GM20000 (cell line): ENCODE results near the gene FAM234A.

Experiments
- DNase-seq: peaks from one replicate; pipeline ENCODE4 v3.0.0; 2012; ENCODE audit warnings: low spot score
- CTCF ChIP-seq: IDR thresholded peaks from 2 replicates; pipeline ENCODE4 v1.5.1; 2012; ENCODE audit warnings: mild to moderate bottlenecking, control low read depth; ENCODE audit errors: extremely low read depth, missing control alignments

The FAM234A gene

DNA sequence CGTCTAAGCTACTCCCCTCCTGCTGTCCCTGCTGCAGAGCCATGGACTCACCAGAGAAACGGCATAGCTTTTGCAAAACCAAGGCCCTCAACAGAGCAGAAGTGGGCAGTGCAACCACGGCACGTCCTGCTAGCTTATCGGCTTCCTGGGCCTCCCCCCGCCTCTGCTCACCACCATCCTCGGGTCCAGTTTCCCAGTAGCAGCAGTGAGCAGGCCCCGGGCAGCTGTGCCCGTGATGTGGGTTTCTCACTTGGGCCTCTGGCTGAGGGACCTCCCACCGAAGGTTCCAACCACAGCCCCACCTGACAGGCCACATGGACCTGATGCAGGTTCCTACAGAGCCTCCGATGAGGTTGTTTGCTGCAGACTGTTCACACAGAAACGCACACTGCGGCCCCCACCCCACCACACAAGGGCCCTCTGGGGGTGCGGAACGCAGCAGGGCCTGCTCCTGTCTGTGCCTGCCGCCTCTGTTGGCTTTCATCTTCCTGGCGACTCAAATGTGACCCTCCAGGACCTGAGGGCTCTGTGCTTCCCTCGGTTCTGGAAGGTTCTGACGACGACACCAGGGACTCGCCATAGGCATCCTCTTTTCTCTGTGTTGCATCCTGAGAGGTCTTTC, 73.2 kb downstream of the FAM234A start:
- DNase-seq = no peak
- no peak for TF ChIP-seq CTCF

DNA sequence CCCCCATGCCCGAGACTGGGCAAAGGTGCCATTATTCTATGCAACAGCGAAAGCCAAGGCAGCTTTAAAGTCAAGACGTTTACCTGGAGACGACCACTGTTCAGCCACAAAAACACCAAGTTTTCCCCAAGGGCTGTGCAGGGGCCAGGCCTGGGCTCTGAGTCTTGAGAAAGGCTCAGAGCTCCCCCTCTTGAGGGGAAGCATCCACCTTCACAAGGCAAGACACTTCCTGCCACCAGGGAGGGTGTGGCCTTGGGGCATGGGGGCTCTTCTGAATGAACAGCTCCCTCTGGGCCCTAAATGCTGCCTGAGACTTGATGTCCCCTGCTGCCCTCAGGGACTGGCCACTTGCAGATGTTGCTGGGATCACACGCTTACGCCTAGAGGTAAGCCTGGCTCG, 74.9 kb downstream of the FAM234A start:
- TF ChIP-seq CTCF = no peak

DNA sequence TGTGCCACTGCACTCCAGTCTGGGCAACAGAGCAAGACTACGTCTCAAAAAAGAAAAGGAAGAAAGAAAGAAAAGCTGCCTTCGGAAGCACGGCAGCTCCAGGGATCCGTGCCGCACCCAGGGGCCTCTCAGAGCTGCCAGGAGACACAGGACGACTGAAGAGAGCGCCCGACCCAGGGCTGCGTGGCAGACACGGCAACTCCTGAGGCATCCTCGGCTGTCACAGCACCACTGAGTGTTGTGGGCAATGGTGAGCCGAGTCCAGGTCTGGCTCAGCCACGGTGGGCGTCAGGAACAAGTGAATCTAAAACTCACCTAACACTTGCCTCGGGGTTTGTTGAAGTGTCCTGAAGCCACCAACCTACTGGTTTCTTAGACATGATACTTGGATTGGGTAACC, 77.1 kb downstream of the FAM234A start:
- TF ChIP-seq CTCF = no peak
- DNase-seq = no peak

More for the DNA sequence above, 74.9 kb downstream of the FAM234A start:
- DNase-seq = no peak

GRCh38 chr16:314351-314750, 79.7 kb downstream of the FAM234A start:
- no peak for DNase-seq
- TF ChIP-seq CTCF = no peak

DNA sequence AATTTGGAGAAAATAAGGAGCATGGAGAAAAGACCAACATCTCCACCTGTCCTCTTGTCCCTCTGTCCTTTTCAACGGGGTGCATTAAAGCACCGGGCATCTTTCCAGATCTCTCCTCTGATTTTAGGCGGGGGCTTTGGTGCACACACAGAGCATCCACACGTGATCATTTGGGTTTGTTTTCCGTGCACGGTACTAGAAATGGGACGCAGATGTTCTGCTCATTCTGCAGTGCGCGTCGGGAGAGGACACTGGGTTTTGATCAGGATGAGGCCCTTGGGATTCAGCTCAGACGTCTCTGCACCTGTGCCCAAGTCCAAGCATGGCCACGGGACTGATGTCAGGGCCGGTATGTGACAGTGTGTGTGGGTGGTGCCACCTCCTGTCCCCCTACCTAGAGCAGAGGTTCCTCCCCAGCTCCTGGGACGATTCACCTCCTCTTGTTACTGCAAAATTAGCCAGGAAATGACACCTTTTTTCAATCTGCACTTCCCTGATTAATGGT, 80.2 kb downstream of the FAM234A start:
- no peak for TF ChIP-seq CTCF
- no peak for DNase-seq
